Measurements from ENCODE around the gene FABP3.

FABP3 gene

GRCh38 chr1:31415658-31416057, 42.8 kb upstream of the FABP3 start:
- no peak overlapping the region for H3K27ac ChIP-seq (ENCODE audit: low read depth, low read length, poor library complexity, severe bottlenecking)
- H3K4me2 ChIP-seq (ENCODE audit: low read length): no peak overlapping the region
- no peaks in the 10 kb centered on the region for H3K36me3 ChIP-seq (ENCODE audit: insufficient read depth, low read length)
- H3K4me3 ChIP-seq (ENCODE audit: low read depth, low read length, poor library complexity, severe bottlenecking): no peak overlapping the region
- H3K9me2 ChIP-seq (ENCODE audit: low read depth, low read length): no peaks in the 10 kb centered on the region
- no peak overlapping the region for H3K9ac ChIP-seq (ENCODE audit: low read length)
- no peaks in the 10 kb centered on the region for H3K79me2 ChIP-seq (ENCODE audit: insufficient read depth, low read length)
- TF ChIP-seq CTCF (IDR thresholded peaks at IDR 0.05; ENCODE audit: low read length) (no peak), EZH2 (IDR thresholded peaks at IDR 0.05; ENCODE audit: borderline replicate concordance, low read length) (no peak)
- H2AFZ ChIP-seq (ENCODE audit: low read length): no peak overlapping the region
- peaks cover 8% of the 10 kb centered on the region for H3K4me1 ChIP-seq (ENCODE audit: insufficient read depth, low read length, severe bottlenecking)
- peaks cover 4% of the 10 kb centered on the region for H3K27me3 ChIP-seq (ENCODE audit: insufficient read depth, low read length)
- H3K9me3 ChIP-seq (ENCODE audit: low read length): no peaks in the 10 kb centered on the region
- no peaks in the 10 kb centered on the region for H3F3A ChIP-seq (ENCODE audit: insufficient read depth, low read length)
- no peaks in the 10 kb centered on the region for H4K20me1 ChIP-seq (ENCODE audit: insufficient read depth, low read length)

GRCh38 chr1:31414980-31415370, 42.1 kb upstream of the FABP3 start:
- Histone ChIP-seq H3F3A (ENCODE audit: insufficient read depth, low read length) (no peaks in the 10 kb centered on the region), H3K27ac (ENCODE audit: low read depth, low read length, poor library complexity, severe bottlenecking) (no peak overlapping the region), H3K9ac (ENCODE audit: low read length) (no peak overlapping the region), H2AFZ (ENCODE audit: low read length) (no peak overlapping the region), H4K20me1 (ENCODE audit: insufficient read depth, low read length) (no peaks in the 10 kb centered on the region), H3K9me3 (ENCODE audit: low read length) (no peaks in the 10 kb centered on the region), H3K36me3 (ENCODE audit: insufficient read depth, low read length) (no peaks in the 10 kb centered on the region), H3K4me2 (ENCODE audit: low read length) (no peak overlapping the region), H3K79me2 (ENCODE audit: insufficient read depth, low read length) (no peaks in the 10 kb centered on the region), H3K4me3 (ENCODE audit: low read depth, low read length, poor library complexity, severe bottlenecking) (no peak overlapping the region), H3K27me3 (ENCODE audit: insufficient read depth, low read length) (peaks cover 7% of the 10 kb centered on the region), H3K9me2 (ENCODE audit: low read depth, low read length) (no peaks in the 10 kb centered on the region), H3K4me1 (ENCODE audit: insufficient read depth, low read length, severe bottlenecking) (peaks cover 8% of the 10 kb centered on the region)
- TF ChIP-seq EZH2 (IDR thresholded peaks at IDR 0.05; ENCODE audit: borderline replicate concordance, low read length) (no peak), CTCF (IDR thresholded peaks at IDR 0.05; ENCODE audit: low read length) (no peak)

GRCh38 chr1:31413405-31414001, 40.6 kb upstream of the FABP3 start:
- H3K4me1 ChIP-seq (ENCODE audit: insufficient read depth, low read length, severe bottlenecking): peaks cover 8% of the 10 kb centered on the region

More at GRCh38 chr1:31413405-31414001, 40.6 kb upstream of the FABP3 start:
- Histone ChIP-seq H3K9ac (ENCODE audit: low read length) (peak overlapping the region; percentile 69), H3K27ac (ENCODE audit: low read depth, low read length, poor library complexity, severe bottlenecking) (no peak overlapping the region), H3K9me3 (ENCODE audit: low read length) (no peaks in the 10 kb centered on the region), H3K4me2 (ENCODE audit: low read length) (peak overlapping the region; percentile 95), H4K20me1 (ENCODE audit: insufficient read depth, low read length) (no peaks in the 10 kb centered on the region), H3K9me2 (ENCODE audit: low read depth, low read length) (no peaks in the 10 kb centered on the region), H2AFZ (ENCODE audit: low read length) (no peak overlapping the region), H3K36me3 (ENCODE audit: insufficient read depth, low read length) (no peaks in the 10 kb centered on the region), H3K4me3 (ENCODE audit: low read depth, low read length, poor library complexity, severe bottlenecking) (peak overlapping the region; percentile 73), H3F3A (ENCODE audit: insufficient read depth, low read length) (no peaks in the 10 kb centered on the region), H3K79me2 (ENCODE audit: insufficient read depth, low read length) (no peaks in the 10 kb centered on the region), H3K27me3 (ENCODE audit: insufficient read depth, low read length) (peaks cover 9% of the 10 kb centered on the region)
- no peak for TF ChIP-seq EZH2 (IDR thresholded peaks at IDR 0.05; ENCODE audit: borderline replicate concordance, low read length)
- TF ChIP-seq CTCF (IDR thresholded peaks at IDR 0.05; ENCODE audit: low read length): no peak
